ENCODE measurements around the gene LINGO1.
A peak's percentile ranks its signal among the peaks of the same experiment; 100 is the strongest.

The LINGO1 gene

DNA sequence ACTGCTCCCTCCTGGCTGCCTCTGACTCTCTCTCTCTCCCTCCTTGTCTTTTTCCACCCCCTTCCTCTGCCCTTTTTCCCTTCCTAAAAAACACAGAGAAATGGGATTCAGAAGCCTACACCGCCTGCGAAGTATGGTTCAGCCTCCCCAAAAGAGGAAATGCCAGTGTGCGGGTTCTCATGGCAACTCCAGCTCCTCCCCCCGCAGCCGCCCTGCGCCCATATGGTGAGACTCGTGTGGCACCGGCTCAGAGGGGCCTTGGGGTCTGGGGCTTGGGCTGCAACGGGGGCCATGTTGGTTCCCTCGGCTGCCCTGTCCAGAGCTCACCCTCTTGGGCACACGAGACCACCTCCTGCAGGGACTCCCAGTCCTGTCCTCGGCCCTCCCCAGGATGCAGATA is 23.6 kb upstream of the LINGO1 start:
- no peak for DNase-seq

DNA sequence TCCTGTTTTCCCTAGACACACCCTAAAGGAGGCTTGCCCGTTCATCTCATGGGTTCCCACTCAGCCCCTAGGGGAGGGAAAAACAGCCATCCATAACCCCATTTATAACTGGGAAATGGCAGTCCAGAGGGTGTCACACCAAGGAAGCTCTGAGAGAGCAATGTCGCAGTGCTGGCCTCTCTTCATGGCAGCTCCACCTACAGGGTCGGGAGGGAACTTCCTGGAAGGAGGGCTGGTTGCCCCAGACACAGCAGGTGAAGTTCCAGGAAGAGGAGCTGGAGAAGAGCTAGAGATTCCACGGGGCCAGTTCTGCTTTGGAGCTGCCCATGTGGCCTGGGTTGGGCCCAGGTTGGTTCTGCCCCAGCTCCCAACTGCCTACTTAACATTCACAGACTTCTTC is 22.3 kb upstream of the LINGO1 start:
- no peak for DNase-seq

DNA sequence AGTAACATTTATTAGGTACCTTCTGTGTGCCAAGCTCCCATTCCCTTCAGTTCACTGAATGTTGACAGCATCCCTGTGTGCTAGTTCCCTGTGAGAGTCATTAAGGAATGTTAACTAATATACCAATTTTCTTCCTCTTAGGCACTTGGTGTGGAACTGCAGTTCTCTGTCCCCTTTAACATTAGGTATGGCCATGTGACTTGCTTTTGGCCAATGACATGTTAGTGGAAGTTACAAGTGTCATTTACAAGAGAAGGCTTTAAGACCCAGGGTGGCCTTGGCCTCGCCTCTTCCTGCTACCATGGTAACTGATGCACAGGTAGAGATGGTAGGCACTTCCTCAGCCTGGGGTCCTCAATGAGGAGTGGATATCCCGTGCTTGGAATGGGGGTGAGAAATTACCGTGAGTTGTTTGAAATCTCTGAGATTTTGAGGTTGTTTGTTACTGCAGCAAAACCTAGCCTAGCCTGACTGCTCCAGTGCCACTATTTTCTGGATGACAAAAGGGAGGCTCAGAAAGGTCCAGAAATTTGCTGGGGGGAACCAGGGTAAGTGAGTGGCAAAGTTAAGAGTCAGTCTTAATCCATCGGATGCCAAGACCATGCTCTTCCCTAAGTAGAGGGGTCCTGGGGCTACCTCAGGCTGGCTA is 21.2 kb upstream of the LINGO1 start:
- no peak for DNase-seq

DNA sequence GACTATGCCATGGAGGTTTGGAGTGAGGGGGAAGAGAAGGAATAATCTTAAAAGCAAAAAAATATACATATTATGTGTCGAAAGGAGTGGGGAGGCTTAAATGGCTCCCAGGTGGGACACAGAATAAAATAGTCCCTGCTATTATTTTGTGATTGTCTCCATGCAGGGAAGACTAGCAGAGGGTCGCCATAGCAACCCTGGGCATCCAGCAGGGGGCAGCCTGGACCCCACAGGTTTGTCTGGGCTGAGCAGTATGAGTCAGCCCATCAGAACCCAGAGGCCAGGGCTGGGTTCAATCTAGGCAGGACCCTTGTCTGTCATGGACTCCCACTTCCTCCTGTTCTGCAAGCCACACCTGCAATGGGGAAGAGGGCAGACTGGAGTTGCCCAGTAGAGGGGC is 17.6 kb upstream of the LINGO1 start:
- no peak for DNase-seq

DNA sequence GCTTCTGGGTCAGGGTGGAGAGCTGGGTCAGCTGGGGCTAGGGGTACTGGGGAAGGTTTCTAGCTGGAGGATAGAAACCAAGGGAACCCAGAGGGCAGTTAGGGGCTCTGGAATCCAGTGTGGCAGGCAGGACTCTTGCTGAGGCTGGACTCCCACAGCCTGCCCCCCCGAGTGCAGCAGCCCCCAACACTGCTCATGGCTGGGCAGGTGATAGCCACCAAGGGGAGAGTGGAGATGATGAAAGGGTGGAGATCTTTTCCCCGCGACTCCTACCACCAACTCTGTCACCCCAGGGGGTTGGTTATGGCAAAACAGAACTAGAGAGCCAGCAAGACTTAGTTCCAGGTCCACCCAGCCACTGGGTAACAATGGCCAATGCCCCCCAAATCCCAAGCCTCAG is 16.9 kb upstream of the LINGO1 start:
- DNase-seq, result no peak

DNA sequence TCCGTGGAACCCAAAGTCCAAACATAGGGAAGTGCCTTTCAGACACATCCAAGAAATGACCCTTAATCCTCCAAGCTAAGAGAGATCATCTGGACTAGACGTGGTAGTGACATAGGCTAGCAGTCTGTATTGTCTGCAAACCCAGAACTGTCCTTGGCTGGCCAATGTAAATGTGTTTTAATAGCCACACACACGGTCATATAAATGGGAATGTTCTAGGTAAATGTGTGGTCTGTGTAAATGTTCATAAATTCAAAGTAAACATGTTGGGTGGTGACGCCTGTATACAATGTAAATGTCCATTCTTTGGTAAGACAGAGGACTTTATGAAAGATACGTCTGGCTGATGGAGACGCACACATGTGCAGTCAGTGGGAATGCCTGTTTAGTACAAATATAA is 16.3 kb upstream of the LINGO1 start:
- DNase-seq, result no peak

DNA sequence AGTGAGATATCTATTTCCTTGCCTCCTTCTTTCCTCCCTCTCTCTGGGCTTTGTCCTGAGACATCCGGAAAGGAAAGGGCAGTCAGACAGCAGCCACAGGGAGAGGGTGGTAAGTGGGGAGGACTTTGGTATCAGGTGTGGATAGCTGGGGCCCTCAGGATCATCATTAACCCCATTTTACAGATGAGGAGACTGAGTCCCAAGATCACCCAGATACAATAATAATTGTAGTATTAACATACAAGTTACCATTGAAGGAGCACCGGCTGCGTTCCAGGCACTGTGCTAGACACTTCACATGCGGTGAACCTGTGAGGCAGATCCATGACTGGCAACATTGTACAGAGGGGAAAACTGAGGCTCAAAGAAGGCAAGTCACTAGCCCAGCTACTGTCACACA is 15.2 kb upstream of the LINGO1 start:
- no peak for DNase-seq

DNA sequence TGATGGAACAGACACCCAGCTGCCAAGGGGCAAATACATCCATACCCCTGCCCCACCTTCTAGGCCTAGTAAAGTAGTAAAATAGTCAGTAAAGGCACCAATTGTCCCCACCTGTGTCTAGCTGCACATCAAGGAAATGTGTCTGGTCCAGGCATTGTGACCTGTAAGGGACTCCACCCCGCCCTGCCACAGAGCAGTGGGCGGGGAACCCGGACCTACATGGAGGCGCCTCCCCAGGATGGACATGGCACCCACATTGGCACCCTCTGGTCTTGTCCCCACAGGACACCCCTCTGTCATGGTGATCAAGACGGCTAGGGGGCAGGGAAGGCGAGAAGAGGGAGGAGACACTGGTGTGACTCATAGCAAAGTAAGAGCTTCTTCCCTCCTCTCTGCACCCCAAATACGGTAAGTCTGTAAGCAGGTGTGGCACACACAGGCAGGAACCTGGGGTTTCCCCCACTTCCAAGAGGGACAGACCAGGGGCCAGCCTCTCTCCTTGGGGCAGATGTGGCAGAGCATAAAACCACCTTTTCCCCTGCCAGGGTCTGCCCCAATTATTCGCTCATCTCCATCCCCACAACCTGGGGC is 13.5 kb upstream of the LINGO1 start:
- DNase-seq, result no peak

DNA sequence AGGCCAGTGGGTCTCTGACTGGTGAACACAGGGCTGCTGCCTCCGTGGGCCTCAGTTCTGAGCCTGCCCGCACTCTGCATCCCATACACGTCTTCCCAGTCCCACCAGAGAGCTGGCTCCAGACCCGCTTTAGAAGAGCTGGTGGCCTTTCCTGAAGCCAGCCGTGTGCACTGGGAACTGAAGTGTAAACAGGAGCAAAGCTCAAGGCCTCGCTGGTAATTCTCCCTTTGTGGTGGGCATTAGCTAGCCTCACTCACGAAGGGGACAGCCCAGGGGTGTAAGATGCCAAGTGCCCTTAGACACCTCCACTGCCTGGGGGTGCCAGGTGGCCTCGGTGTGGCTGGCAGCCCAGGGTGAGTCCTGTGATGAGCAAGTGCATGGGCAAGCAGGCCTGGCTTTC is 12.9 kb upstream of the LINGO1 start:
- DNase-seq, result no peak

DNA sequence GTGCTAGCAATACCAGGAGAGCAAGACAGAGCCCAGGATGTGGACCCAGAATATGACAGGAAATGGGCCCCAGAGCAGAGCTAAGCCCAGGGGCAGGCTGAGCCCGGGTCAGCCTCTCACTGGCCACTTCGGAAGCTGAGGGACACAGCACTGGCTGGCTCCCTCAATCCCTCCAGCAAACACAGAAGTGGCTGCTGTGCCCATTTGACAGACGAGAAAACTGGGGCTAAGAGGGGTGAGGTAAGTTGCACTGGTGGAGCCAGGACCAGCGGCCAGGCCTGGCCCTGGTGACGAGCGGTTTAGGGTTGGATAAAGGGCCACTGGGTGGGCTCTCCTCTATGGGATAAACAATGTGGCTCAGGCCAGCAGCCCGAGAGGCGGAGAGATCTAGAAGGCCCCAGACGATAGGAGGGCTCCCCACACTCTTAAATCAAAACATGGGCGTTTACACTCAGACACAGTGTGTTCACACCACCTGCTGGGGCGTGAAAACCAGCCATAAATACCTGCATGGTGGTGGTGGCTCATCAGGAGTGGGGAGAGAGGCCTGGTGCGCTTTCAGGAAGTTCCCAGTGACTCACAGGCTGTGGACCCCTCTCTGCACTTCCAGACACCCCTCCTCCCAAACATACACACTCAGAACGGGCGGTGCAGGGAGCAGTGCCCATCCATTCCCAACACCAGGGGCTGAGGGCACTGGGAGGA is 12.0 kb upstream of the LINGO1 start:
- DNase-seq, result no peak

DNA sequence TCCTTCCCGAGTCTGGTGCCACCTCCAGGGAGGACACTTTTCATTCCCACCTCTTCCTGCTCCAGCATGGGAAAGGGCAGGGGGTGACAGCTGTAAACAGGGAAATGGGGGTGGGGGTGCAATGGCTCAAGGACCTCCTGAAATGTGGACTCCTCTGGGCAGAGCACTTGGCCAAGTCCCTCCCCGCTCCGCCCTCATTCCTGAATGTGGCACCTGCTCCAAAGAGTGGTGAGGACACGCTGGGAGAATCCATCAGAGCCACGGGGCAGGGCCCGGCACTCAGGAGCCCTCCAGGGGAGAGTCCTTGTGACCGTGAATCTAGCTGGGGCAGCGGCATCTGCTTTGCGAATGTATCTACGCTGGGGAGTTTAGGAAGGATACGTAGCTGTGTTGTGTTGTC is 11.1 kb upstream of the LINGO1 start:
- no peak for DNase-seq

DNA sequence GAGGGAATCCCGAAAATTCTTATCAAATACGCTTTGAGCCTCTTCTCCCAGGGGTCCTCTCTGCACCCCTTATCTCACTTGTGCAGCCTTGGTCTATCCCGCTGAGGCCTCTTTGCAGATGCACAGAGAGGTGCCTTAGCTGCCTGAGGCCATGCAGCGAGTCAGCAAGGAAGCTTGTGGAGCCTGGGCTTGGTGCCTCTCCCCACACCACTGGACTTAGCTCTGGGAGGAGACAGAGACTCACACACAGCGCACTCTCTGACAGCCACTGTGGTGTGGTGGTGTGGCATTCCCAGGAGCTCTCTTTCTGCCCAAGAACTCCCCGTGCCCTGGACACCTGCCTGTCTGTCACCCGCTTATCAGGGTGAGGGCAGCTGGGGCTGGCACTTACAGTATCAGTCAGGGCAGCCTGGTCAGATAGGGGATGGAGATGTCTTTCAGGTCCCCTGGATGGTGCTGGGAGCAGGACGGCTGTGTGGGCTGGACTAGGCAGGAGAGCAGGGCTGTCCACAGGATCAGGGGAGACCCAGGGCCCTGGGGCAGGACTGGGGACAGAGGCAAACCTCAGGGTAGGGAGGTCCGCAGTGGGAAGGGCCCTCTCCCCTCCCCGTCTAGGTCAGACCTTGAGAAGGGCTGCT is 10.2 kb upstream of the LINGO1 start:
- no peak for DNase-seq

DNA sequence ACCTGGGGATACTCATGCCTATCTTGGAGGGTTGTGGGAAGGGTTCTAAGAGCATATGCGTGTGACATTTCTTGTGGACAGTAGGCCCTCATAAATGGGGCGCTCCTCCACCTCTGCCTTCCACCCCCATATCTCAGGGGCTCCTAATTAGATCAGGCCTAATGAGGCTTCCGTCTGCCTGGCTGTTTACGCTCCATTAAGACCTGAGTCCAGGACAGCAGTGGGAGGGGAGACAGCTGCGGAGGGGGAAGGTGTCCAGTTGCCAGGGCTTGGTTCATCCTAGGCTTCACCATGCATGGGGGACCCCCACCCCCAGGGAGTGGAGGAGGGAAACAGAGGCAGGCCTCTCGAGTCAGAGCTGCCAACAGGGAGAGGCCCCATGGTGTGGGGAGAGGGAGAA is 9.3 kb upstream of the LINGO1 start:
- no peak for DNase-seq

DNA sequence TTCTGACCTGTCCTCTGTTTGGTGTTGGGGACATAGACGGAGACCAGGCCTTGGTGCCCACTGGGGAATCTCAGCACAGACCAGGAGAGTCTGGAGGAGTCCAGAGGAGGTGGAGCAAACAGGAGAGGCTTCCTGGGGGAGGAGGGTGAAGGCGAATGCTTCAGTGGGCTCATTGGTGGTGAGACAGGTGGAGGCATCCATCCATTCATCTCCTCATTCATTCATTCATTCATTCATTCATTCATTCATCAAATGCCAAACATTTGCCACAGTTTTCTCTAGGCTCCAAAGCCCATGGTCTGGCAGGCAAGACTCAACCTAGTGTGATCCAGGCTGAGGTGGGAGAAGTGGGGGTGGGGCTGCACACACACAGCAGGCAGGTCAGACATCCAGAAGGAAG is 7.9 kb upstream of the LINGO1 start:
- DNase-seq, result no peak

DNA sequence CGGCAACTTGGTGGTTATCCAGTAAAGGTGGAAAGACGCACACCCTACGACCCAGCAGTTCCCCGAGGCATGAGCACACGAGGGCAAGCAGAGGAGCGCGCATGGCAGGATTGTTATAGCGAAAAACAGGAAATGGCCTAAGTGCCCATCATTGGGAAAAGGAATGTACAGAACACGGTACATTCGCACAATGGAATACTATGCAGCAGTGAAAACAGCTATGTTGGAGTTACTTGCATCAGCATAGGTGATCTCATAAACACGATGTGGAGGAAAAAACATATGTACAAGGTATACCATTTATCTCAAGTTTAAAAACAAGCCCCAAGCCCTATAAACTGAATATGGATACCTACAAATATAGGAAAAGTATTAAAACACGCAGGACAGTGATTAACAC is 6.7 kb upstream of the LINGO1 start:
- no peak for DNase-seq

DNA sequence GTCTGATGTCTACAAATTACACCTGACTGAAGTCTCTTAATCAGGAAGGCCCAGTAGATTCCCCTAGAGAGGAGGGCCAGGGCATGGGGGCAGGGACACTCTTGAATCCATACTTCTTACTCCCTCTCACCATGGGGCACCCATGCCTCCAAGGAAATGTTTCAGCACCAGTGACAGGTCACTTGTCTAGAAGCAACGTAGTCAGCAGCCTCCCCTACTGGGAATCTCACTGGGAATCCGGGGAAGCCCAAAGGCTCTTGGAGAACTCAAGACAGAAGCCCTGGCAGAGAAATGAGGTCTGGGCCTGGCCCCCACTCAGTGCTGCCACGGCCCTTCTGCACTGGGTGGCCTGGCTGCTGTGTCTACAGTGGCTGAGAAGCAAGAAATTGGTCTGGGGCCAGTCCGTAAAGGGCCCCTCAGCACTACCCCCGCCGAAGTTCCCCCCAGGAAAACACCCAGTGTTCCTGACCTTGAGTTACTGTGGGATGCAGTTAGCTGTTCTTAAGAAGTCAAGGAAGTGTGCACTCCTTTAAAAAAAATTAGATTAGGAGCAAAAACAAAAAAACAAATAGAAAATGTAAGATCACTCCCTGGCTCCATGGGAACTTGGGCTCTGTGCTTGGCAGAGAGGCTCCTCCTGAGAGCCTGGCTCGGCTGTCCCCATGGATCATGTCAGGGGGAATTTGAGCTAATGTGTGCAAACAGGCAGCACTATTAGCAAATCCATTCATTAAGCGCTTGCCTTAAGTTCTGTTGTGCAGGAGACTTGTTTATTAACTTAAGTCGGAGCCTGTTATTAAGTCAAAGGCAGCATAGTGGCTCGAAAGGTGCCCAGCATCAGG is 5.4 kb upstream of the LINGO1 start:
- DNase-seq, result no peak

DNA sequence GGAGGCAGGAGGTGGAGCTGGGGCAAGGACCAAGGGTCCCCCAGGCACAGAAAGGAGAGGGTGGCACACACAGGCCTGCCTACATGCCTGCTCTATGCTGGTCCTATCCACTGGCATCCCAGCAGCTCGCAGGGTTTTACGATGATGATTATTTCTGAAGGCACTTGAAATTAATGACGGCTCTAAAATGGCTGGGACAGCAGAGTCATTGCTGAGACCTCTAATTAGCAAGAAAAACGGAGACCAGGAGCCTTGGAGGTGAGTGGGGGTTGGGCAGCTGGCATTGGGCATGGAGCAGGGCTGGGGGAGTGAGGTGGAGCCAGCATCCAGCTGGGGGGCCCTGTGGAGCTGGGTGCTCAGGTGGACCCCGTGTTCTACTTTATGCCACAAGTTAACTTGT is 3.5 kb upstream of the LINGO1 start:
- no peak for DNase-seq

DNA sequence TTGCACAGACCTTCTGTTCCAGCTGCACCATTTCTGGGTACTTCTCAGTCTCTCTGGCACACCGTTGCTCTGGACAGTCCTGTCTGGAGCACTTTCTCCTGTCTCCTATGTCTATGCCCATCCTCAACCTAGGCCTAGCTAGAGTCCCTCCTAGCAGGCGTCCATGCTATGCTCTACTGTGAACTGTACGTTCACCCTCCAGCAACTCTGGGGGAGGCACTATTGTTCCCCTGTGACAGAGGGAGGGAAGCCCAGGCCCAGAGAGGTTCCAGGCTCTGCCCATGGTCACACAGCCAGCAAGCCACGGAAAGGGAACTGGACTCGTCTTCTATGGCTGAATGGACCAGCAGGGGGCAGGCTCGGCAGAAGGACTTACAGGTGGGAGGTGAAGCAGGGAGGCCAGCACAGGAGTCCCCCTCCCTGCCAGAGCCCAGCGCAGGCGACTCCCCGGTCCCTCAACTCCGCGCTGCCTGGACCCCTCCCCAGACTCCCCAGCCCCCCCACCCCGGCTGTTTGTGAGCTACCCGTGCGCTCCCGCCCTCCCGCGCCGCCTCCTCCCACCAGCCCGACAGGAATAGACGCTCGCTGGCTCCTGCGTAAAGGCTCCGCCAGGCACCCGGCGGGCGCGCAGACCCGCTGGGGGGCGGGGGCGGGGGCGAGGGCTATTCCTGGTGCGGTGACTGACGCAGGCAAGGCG is 1.7 kb upstream of the LINGO1 start:
- no peak for DNase-seq

DNA sequence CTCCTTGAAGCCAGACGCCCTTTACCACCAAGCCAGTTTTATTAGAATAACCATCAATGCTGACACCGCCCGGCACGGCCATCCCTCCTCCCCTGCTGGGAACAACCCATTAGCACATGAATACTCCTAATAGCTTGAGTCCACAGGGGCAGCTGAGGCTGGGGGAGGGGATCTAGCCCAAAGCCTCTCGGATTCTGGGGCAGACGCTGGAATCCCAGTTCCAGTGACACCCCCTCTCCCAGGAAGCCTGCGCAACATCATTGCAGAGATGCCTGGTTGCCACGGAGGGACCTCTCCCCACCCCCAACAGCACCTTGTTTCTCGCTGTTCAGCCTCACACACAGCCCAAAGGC is 1.2 kb upstream of the LINGO1 start:
- no peak for DNase-seq

DNA sequence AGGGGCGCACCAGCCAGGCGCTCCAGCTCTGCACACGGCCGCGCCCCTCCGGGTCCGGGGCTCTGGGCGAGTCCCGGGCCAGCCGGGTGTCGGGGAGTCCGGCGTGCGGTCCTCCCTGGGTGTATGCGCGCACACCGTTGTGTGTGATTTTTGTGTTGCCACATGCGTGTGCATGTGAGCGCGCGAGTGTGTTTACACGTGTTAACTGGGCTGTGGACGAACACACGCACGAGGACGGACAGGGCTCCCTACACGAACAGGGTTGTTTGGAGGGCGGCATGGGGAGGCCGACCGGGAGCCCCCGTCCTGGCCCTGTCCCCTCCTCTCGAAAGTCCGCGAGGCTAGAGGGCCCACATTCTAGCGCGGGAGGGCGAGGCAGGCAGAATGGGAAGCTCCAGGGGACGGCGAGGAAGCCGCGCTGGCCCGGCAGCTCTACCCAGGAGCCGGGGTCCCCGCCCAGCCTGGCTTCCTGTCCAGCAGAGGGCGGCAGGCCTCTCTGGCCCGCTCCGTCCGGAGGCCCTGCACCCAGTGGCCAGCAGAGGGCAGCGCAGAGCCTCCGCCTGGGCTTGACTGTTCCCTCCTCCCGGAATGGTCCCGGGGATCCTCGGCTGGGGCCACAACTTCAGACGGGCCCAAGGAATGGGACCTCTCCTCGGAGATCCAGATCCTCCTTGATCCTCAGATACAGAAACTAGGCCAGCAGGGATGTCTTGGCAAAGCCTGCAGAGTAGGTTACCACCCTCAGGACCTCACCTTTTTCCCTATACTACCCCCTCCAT is 611 bp upstream of the LINGO1 start:
- peak; percentile 54 for DNase-seq

DNA sequence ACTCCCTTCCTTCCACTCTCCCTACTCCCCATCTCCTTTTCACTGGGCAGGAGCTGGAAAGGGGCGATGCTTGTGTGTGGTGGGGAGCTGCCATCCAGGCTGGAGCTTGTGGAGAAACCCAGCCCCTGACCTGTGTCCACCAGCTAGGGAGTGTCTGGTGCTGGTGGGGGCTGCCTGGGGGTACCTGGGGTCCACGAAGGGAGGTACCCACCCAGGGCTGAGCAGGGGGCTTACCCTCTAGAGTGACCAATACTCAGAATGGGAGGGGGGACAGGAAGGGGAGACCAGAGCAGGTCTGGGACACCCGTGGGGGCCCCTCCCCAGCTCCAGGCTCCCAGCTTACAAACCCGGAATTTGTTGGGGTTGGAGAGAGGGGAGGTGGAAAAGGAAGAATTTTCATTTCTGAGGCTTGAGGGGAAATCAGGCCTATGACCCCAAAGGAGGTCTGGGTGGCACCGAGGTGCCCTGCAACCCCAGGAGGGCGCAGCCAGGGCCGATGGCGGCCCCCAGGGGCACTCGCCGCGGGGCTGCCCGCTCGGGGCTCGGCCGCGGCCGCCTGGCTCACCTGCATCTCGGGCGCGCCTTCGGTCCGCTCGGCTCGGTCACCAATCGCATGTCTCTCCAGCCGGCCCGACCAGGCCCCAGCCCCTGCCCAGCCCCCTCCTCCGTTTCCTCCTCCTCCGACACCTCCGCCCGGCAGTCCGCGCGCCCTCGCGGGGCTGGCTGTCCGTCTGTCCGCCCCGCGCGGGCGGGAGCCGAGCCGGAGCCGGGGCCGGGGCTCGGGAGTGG is 773 bp downstream of the LINGO1 start:
- DNase-seq, result no peak
